ENCODE measurements around the gene BGN. TPM values are rescaled to one million over a fixed set of nuclear protein-coding genes. Genes with fewer than 3 reads are reported as not detected.

Gene BGN
- total RNA-seq, 3 donors from 2014 or later = 9.7 to 21.3 (median 11.0) TPM

DNA sequence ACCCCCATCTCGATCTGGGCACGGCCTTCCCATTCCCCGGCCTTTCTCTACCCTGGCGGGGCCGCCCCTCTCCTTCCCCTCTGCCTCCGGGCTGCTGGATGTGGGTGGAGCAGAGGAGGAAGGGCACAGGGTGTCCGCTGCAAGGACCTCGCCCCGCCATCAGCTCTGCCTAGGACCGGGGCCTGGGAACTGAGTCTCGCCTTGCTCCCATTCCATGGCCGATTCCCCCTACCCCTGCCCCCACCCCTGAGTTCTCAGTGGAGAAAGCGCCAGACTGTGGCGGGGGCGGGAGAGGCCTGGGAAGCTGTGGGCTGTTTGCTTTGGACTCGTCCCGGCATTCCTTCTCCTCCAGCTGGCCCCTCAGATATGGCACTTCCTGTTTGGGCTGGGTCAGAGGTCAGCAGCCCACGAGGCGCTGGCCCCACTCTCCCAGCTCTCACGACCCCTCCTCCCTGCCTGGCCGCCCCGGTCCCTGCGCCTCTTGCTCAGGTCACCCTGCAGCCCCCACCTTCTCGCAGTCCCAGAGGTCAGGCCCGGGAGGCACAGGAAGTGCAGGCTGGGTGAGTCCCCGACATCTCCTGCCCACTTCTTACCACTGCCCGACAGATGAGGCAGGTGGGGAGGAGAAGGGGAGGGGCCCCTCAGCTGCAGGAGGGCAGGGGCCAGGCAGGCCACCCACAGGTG, 6.4 kb upstream of the BGN start:
- Histone ChIP-seq H3K4me3 (peak overlapping the region in 1 of 3 donors; percentile 33), H3K27me3 (peaks cover 0 to 49% of the 10 kb centered on the region in 2 donors), H3K9me3 (peaks cover 0 to 3% of the 10 kb centered on the region in 2 donors), H3K36me3 (no peaks in the 10 kb centered on the region), H3K4me1 (no peaks in the 10 kb centered on the region), H3K27ac (peak overlapping the region in 1 of 2 donors; percentile 52)
- intact Hi-C loops (cut with DNase I; ENCODE audit: low total_unique reads) = no loop called here
- DNase-seq (ENCODE audit: low spot score in 2 of 2) = no peak
- TF ChIP-seq POLR2AphosphoS5 (IDR thresholded peaks at IDR 0.05) (no peak), CTCF (IDR thresholded peaks at IDR 0.05) (no peak), POLR2A (IDR thresholded peaks at IDR 0.05) (no peak)

DNA sequence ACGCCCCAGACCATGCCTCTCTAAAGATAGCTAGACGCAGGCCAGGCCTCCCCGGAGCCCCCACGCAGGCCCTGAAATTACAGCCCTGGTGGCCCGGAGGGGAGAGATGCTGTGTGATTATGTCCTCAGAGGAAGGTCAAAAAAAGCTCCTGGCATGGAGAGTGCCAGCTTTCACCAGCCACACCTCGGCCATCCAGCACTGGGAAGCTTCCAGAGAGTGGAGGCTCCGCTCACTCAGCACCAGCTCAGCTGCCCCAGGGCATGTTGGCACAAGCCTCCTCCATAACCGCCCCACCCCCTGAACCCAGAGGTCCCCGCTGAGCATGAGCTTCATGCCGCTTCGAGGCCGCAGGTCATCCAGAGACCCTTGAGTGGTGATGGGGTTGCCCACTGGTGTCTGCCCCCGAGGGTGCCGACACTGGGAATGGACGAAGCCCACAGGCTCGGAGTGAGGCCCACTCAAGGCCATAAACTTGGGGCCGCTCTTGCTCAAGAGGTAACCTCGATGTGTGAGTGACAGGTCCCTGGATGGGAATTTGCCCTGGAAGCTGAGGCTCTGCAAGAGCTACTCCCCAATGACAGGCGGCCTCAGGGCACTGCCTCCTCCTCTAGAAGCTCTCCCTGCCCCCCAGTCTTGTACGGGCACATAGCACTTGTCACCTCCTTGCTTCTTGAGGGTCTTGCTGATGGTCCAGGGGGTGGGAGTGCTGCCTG, 4.4 kb upstream of the BGN start:
- peaks cover 0 to 3% of the 10 kb centered on the region in 2 donors for H3K9me3 ChIP-seq
- no peaks in the 10 kb centered on the region for H3K4me1 ChIP-seq
- H3K27me3 ChIP-seq = peaks cover 0 to 58% of the 10 kb centered on the region in 2 donors
- no peaks in the 10 kb centered on the region for H3K36me3 ChIP-seq
- H3K4me3 ChIP-seq = no peak overlapping the region
- H3K27ac ChIP-seq = no peak overlapping the region
- intact Hi-C loops (cut with DNase I; ENCODE audit: low total_unique reads) = no loop called here
- no peak for DNase-seq (ENCODE audit: low spot score in 2 of 2)
- TF ChIP-seq CTCF (IDR thresholded peaks at IDR 0.05) (no peak), POLR2AphosphoS5 (IDR thresholded peaks at IDR 0.05) (no peak), POLR2A (IDR thresholded peaks at IDR 0.05) (no peak)

GRCh38 chrX:153491351-153491914, 3.3 kb upstream of the BGN start:
- intact Hi-C loops (cut with DNase I; ENCODE audit: low total_unique reads) = no loop called here
- DNase-seq (ENCODE audit: low spot score in 2 of 2) = no peak
- no peaks in the 10 kb centered on the region for H3K4me1 ChIP-seq
- H3K9me3 ChIP-seq = peaks cover 0 to 3% of the 10 kb centered on the region in 2 donors
- no peak overlapping the region for H3K27ac ChIP-seq
- no peak overlapping the region for H3K4me3 ChIP-seq
- no peak for TF ChIP-seq CTCF (IDR thresholded peaks at IDR 0.05)
- TF ChIP-seq POLR2A (IDR thresholded peaks at IDR 0.05) = no peak
- TF ChIP-seq POLR2AphosphoS5 (IDR thresholded peaks at IDR 0.05) = no peak
- H3K36me3 ChIP-seq = no peaks in the 10 kb centered on the region
- peaks cover 0 to 69% of the 10 kb centered on the region in 2 donors for H3K27me3 ChIP-seq

DNA sequence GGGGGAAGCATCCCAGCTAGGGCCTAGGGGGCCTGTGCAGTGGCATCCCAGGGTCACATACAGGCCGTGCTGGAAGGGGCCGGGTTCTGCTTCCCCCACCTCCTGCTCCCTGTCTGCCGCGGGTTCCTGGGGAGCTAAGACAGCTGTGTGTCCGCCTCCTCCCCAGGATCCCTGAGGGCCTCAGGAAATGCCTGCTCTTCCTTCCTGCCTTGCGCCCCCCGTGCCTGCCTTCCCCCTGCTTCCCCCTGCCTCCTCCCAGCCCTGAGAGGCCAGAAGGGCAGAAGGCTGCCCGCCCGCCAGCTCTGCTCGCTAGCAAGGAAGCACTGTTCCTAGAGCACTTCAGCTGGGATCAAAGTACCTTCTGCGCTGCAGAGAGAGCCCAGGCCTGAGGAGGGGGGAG, 2.9 kb upstream of the BGN start:
- Histone ChIP-seq H3K27me3 (peaks cover 0 to 70% of the 10 kb centered on the region in 2 donors), H3K4me1 (no peaks in the 10 kb centered on the region), H3K36me3 (no peaks in the 10 kb centered on the region), H3K9me3 (peaks cover 0 to 3% of the 10 kb centered on the region in 2 donors), H3K27ac (no peak overlapping the region), H3K4me3 (no peak overlapping the region)
- TF ChIP-seq CTCF (IDR thresholded peaks at IDR 0.05) (no peak), POLR2AphosphoS5 (IDR thresholded peaks at IDR 0.05) (no peak), POLR2A (IDR thresholded peaks at IDR 0.05) (no peak)
- intact Hi-C loops (cut with DNase I; ENCODE audit: low total_unique reads) = no loop called here
- no peak for DNase-seq (ENCODE audit: low spot score in 2 of 2)

GRCh38 chrX:153492543-153492942, 2.2 kb upstream of the BGN start:
- no peak for TF ChIP-seq POLR2A (IDR thresholded peaks at IDR 0.05)
- TF ChIP-seq CTCF (IDR thresholded peaks at IDR 0.05) = no peak
- TF ChIP-seq POLR2AphosphoS5 (IDR thresholded peaks at IDR 0.05) = no peak
- Histone ChIP-seq H3K27ac (no peak overlapping the region), H3K4me3 (no peak overlapping the region), H3K36me3 (no peaks in the 10 kb centered on the region), H3K9me3 (peaks cover 0 to 3% of the 10 kb centered on the region in 2 donors), H3K27me3 (peaks cover 0 to 66% of the 10 kb centered on the region in 2 donors), H3K4me1 (no peaks in the 10 kb centered on the region)
- intact Hi-C loops (cut with DNase I; ENCODE audit: low total_unique reads) = no loop called here
- no peak for DNase-seq (ENCODE audit: low spot score in 2 of 2)
